Esophagus squamous epithelium (tissue), 4 donors: ENCODE measurements around the gene CIDEC.

ENCODE experiments used
- CTCF ChIP-seq, 6 experiments: fragments of 450-650 bp in 4 of 6; fragments of 200-600 bp in 2 of 6; sonication (generic) in 2 of 6; IDR thresholded peaks; one replicate each; pipeline ENCODE4 v1.5.1; 2016 to 2019; ENCODE audit warnings: antibody characterized with exemption in 6 of 6, mild to moderate bottlenecking in 4 of 6, moderate library complexity in 4 of 6
- POLR2A ChIP-seq, 4 donors: fragments of 450-650 bp; IDR thresholded peaks; one replicate each; pipeline ENCODE4 v1.6.1; 2017; ENCODE audit warnings: antibody characterized with exemption in 4 of 4, mild to moderate bottlenecking in 4 of 4, moderate library complexity in 3 of 4

- no peak for TF ChIP-seq CTCF (IDR thresholded peaks at IDR 0.05)
- TF ChIP-seq POLR2A (IDR thresholded peaks at IDR 0.05) = no peak
Measured at GRCh38 chr3:9898467-9899241, 18.6 kb upstream of the CIDEC start.
